CD4-positive, alpha-beta T cell (primary cell): ENCODE measurements around the gene SOX4. TPM values are rescaled to one million over a fixed set of nuclear protein-coding genes. Genes with fewer than 3 reads are reported as not detected.
A peak's percentile ranks its signal among the peaks of the same experiment; 100 is the strongest.

ENCODE experiments used
- ATAC-seq: fragments of 200-7000 bp; cut with Tn5 transposase; one replicate; pipeline ENCODE4 v1.10.0; 2022; ENCODE audit warnings: mild to moderate bottlenecking; ENCODE audit not compliant: poor library complexity
- CTCF ChIA-PET: fragments of 350-600 bp; sonication (Branson Sonifier 250); formaldehyde crosslinking; loops from one replicate; lab custom pipeline; 2021; ENCODE audit warnings: antibody characterized with exemption, inconsistent platforms; lab: Charles Lee
- POLR2A ChIA-PET: fragments of 350-600 bp; sonication (Branson Sonifier 250); formaldehyde crosslinking; loops from one replicate; lab custom pipeline; 2021; ENCODE audit warnings: antibody characterized with exemption, inconsistent platforms; lab: Charles Lee
- DNase-seq, 14 experiments: peaks; one replicate each; pipeline ENCODE4 v3.0.0-alpha.2; 2013 to 2020; ENCODE audit warnings: mixed read lengths in 2 of 14
- H3K27ac ChIP-seq, 2 donors: one replicate each; pipeline versions ENCODE4 v1.5.1 to v1.7.0; 2013; ENCODE audit warnings: low read length in 2 of 2, low read depth in 1 of 2, mild to moderate bottlenecking in 1 of 2
- H3K27me3 ChIP-seq, 2 experiments: 1 replicate in 1 of 2; 2 replicates in 1 of 2; pipeline versions ENCODE4 v1.6.1 to v1.7.0; 2013; ENCODE audit warnings: low read length in 2 of 2, control low read depth in 1 of 2, mild to moderate bottlenecking in 1 of 2, moderate library complexity in 1 of 2; ENCODE audit not compliant: insufficient read depth in 2 of 2, control insufficient read depth in 1 of 2
- H3K36me3 ChIP-seq: one replicate; pipeline ENCODE4 v1.6.1; 2013; ENCODE audit warnings: low read length, control low read depth; ENCODE audit not compliant: insufficient read depth
- H3K4me1 ChIP-seq: one replicate; pipeline ENCODE4 v1.6.1; 2013; ENCODE audit warnings: low read length, control low read depth; ENCODE audit not compliant: insufficient read depth
- H3K4me3 ChIP-seq: one replicate; pipeline ENCODE4 v1.5.1; 2013; ENCODE audit warnings: mild to moderate bottlenecking, low read length, moderate library complexity
- H3K9me3 ChIP-seq, 2 experiments: 1 replicate in 1 of 2; 2 replicates in 1 of 2; pipeline versions ENCODE4 v1.6.1 to v1.7.0; 2013; ENCODE audit warnings: low read length in 2 of 2, mild to moderate bottlenecking in 2 of 2, control low read depth in 1 of 2, moderate library complexity in 1 of 2; ENCODE audit not compliant: control insufficient read depth in 1 of 2, insufficient read depth in 1 of 2
- H3K27ac Mint-ChIP-seq: one replicate; pipeline ENCODE4 v1.8.0; 2020; ENCODE audit warnings: mixed read lengths
- H3K27me3 Mint-ChIP-seq: one replicate; pipeline ENCODE4 v1.8.0; 2021; ENCODE audit warnings: mixed read lengths
- H3K36me3 Mint-ChIP-seq: one replicate; pipeline ENCODE4 v1.8.0; 2021; ENCODE audit warnings: low read depth, mixed read lengths
- H3K4me1 Mint-ChIP-seq: one replicate; pipeline ENCODE4 v1.8.0; 2021; ENCODE audit warnings: low read depth, mixed read lengths
- H3K4me3 Mint-ChIP-seq: one replicate; pipeline ENCODE4 v1.8.0; 2020; ENCODE audit warnings: mild to moderate bottlenecking, mixed read lengths
- H3K9me3 Mint-ChIP-seq: one replicate; pipeline ENCODE4 v1.8.0; 2020; ENCODE audit warnings: mixed read lengths
- intact Hi-C, 2 experiments: fragments of 100-400 bp; cut with DNase I in 1 of 2; cut with micrococcal nuclease in 1 of 2; formaldehyde crosslinking; loops; one replicate each; pipeline versions ENCODE4 v1.15.1 to v1.9.0; 2023 to 2025; cut with DNase I, micrococcal nuclease
- total RNA-seq, 174 experiments: library from RNA in 2 of 174; stranded (reverse) in 2 of 174; gene quantifications; one replicate each; pipeline ENCODE4 v1.2.3 and lab custom pipeline; 2021 to 2026
- TF ChIP-seq, protein P1 (sequence below): fragments of 200-600 bp; IDR thresholded peaks from one replicate; pipeline ENCODE4 v1.8.0; 2022; ENCODE audit warnings: antibody characterized with exemption, mild to moderate bottlenecking

SOX4 gene
- total RNA-seq, 2 experiments from 2014 or later: 22.1 to 22.6 TPM

DNA sequence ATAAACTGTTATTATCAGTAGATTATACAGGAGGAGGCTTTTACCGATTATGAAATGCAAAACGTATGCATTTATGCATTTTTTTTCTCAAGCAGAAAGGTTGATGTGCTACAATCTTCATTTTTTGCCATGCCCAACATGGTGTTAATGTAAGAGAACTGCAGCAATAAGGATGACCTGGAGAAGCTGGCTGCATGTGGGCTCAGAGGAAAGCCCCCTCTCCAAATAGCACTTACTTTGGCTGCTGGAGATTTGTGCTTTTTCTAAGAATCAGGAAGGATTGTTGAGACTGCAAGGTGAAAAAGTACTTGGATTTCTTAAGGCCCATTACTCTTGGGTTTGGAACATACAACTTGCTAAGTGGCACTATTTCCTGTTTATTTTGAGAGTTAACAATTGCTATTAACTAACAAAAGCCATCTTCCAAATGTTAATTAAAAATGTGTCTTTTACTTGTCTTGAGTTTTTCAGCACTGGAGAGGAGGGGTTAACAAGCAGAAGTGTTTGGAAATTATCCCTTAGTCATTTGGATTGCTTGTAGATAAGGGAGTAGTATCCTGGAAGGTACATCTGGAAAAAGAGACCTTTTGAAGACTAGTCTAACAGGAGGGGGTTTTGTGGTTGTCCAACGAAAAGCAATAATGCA, 5.6 kb downstream of the SOX4 start:
- CTCF ChIA-PET: no interaction called here
- Mint-ChIP-seq H3K4me3 (peak overlapping the region; percentile 88), H3K36me3 (peaks cover 7% of the 10 kb centered on the region), H3K27me3 (peaks cover 63% of the 10 kb centered on the region), H3K9me3 (no peaks in the 10 kb centered on the region), H3K4me1 (peaks cover 32% of the 10 kb centered on the region), H3K27ac (peak overlapping the region; percentile 27)
- intact Hi-C loops: loop anchor here in 1 of 2 experiments (10.0 kb wide), 2 partner anchors 326 to 1304 kb away; no protein-coding TSS in a partner anchor
- ATAC-seq: no peak
- Histone ChIP-seq H3K36me3 (no peaks in the 10 kb centered on the region), H3K27ac (no peak overlapping the region), H3K4me3 (no peak overlapping the region), H3K9me3 (peaks cover 0 to 17% of the 10 kb centered on the region in 2 experiments), H3K4me1 (peaks cover 20% of the 10 kb centered on the region), H3K27me3 (peaks cover 24 to 44% of the 10 kb centered on the region in 2 experiments)
- DNase-seq: no peak
- TF ChIP-seq, protein P1, sequence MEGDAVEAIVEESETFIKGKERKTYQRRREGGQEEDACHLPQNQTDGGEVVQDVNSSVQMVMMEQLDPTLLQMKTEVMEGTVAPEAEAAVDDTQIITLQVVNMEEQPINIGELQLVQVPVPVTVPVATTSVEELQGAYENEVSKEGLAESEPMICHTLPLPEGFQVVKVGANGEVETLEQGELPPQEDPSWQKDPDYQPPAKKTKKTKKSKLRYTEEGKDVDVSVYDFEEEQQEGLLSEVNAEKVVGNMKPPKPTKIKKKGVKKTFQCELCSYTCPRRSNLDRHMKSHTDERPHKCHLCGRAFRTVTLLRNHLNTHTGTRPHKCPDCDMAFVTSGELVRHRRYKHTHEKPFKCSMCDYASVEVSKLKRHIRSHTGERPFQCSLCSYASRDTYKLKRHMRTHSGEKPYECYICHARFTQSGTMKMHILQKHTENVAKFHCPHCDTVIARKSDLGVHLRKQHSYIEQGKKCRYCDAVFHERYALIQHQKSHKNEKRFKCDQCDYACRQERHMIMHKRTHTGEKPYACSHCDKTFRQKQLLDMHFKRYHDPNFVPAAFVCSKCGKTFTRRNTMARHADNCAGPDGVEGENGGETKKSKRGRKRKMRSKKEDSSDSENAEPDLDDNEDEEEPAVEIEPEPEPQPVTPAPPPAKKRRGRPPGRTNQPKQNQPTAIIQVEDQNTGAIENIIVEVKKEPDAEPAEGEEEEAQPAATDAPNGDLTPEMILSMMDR: no peak
- POLR2A ChIA-PET: interaction anchor here (1.2 to 6.3 kb wide), 2 partner anchors 10 to 549 kb away, joined by 5 to 53 read pairs; no protein-coding TSS in a partner anchor

DNA sequence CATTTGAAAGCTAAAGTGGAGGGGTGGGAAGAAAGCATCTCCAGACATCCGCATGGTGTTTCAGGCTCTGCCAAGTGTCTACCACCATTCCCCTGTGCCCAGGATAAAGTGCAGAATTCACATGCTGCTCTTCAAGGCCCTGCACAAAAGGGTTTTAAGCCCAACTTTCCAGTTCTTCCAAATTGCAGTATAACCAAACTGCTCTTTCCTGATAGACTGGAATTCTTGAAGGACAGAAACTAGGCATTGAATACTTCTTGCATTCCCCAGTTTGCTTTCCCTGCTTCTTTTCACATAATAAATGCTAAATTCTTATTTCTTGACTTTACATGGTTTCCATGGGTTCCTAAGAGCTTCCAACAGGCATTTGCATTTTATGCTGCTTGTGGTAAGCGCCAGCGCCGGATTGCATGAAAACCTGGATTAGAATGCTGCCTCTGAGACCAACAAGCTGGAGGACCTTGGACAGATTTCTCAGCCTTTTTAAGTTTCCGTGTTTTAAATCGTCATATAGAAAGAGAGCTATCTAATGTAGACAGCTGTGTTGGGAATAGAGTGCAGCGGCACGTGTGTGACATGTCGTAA, 7.9 kb downstream of the SOX4 start:
- Mint-ChIP-seq H3K27ac (no peak overlapping the region), H3K4me3 (no peak overlapping the region), H3K27me3 (peaks cover 54% of the 10 kb centered on the region), H3K36me3 (peaks cover 4% of the 10 kb centered on the region), H3K9me3 (no peaks in the 10 kb centered on the region), H3K4me1 (peaks cover 22% of the 10 kb centered on the region)
- Histone ChIP-seq H3K4me3 (no peak overlapping the region), H3K27me3 (peaks cover 15 to 35% of the 10 kb centered on the region in 2 experiments), H3K27ac (no peak overlapping the region), H3K4me1 (peaks cover 5% of the 10 kb centered on the region), H3K36me3 (no peaks in the 10 kb centered on the region), H3K9me3 (peaks cover 0 to 9% of the 10 kb centered on the region in 2 experiments)
- intact Hi-C loops: no loop called here
- ATAC-seq (no peak), DNase-seq (no peak)
- ChIA-PET POLR2A (no interaction called here), CTCF (no interaction called here)
- TF ChIP-seq, protein P1: no peak

DNA sequence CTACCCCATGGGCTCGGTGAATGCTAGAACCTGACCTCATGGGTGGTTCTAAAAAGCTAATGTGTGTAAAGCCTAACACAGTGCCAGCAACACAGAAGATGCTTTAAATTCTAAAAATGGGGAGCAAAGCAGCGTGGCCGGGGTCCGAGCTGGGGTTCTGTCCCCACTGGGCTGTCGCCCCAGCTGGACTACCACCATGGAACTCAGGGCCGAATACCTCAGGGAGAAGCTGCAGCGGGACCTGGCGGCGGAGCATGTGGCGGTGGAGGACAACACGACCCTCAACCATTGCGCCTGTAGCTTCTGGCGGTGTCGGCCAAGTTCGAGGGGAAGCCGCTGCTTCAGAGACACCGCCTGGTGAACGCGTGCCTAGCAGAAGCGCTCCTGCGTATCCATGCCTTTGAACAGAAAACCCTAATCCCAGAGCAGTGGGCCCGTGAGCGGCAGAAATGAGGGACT, 8.4 kb downstream of the SOX4 start:
- Mint-ChIP-seq H3K27me3 (peaks cover 49% of the 10 kb centered on the region), H3K4me3 (no peak overlapping the region), H3K9me3 (no peaks in the 10 kb centered on the region), H3K4me1 (peaks cover 17% of the 10 kb centered on the region), H3K36me3 (peaks cover 2% of the 10 kb centered on the region), H3K27ac (no peak overlapping the region)
- H3K4me3 ChIP-seq: no peak overlapping the region
- ATAC-seq: no peak
- no peaks in the 10 kb centered on the region for H3K4me1 ChIP-seq
- H3K36me3 ChIP-seq: no peaks in the 10 kb centered on the region
- peaks cover 0 to 5% of the 10 kb centered on the region in 2 experiments for H3K9me3 ChIP-seq
- peaks cover 11 to 30% of the 10 kb centered on the region in 2 experiments for H3K27me3 ChIP-seq
- H3K27ac ChIP-seq: no peak overlapping the region
- ChIA-PET CTCF (no interaction called here), POLR2A (no interaction called here)
- intact Hi-C loops: no loop called here
- TF ChIP-seq, protein P1: no peak
- DNase-seq: no peak
